WI38 (cell line): ENCODE data around the gene RNU6-1.

Experiments
- H3K4me3 ChIP-seq: 2 replicates; pipeline ENCODE4 v1.5.1; 2011; ENCODE audit warnings: low read depth, mild to moderate bottlenecking, control low read depth, low read length
- CTCF ChIP-seq: IDR thresholded peaks from 2 replicates; pipeline ENCODE4 v1.5.1; 2012; ENCODE audit warnings: low read depth, mild to moderate bottlenecking, control low read depth, low read length

Gene RNU6-1

GRCh38 chr15:67827562-67828277, 12.1 kb downstream of the RNU6-1 start:
- TF ChIP-seq CTCF = no peak
- H3K4me3 ChIP-seq = no peak overlapping the region

GRCh38 chr15:67826717-67827561, 12.9 kb downstream of the RNU6-1 start:
- no peak for TF ChIP-seq CTCF
- no peak overlapping the region for H3K4me3 ChIP-seq

- TF ChIP-seq CTCF = no peak
- H3K4me3 ChIP-seq = no peak overlapping the region; the same call in 1 of the 2 replicates
Measured at GRCh38 chr15:67825881-67826716, 13.7 kb downstream of the RNU6-1 start.

GRCh38 chr15:67824976-67825880, 14.6 kb downstream of the RNU6-1 start, which contains the start of gene SKOR1:
Gene SKOR1 (plus strand): TSS chr15:67825509. CDS start chr15:67825603, 94 bp downstream.
- no peak for TF ChIP-seq CTCF
- H3K4me3 ChIP-seq = peak within 1 kb of the TSS; percentile 14; the same call in 1 of the 2 replicates

DNA sequence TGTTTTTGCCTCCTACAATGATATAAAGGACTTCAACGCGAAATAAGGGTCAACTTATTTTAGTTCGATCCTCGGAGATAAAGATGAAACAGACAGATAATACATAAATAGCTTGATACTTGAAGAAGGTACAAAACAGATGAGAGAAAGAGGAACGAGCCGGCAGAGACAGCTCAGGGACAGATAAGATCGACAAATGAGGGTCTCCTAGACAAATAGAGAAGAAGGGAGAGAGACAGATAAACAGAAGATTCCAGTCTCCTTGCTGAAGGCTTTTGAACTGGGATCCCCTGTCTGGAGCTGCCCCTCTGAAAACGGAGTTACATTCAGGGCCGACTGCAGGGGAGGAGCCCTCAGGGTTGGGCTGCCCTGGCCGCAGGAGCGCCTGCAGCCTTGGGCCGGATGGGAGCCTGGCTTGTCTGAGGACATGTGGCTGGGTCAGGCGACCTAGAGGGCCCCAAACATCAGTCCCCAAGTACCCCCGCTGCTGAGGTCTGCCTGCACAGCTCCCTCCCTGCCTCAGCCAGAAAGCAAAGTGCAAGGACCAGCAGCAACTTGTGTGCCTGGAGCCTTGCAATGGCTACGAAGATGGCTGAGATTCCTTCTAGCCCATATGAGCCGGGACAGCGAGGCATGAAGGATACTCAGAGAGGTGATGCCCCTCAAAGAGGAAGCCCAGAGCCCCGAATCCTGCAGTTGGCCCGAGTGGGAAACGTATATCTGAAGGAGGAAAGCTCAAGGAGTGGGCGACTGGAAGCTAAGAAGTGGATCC, 15.5 kb downstream of the RNU6-1 start:
- no peak overlapping the region for H3K4me3 ChIP-seq
- no peak for TF ChIP-seq CTCF
